Large intestine (tissue), 3 donors: ENCODE measurements around the gene DHX57. TPM values are rescaled to one million over a fixed set of nuclear protein-coding genes. Genes with fewer than 3 reads are reported as not detected.
"Not testable (repeated sequence)": the region's sequence is repeated elsewhere in the genome, so short reads cannot be mapped to it uniquely, and the experiment has no call there.

Experiments used
- DNase-seq, 2 donors: peaks; one replicate each; pipeline versions ENCODE4 v3.0.0 to v3.0.0-alpha.2; 2013
- H3K27ac ChIP-seq: one replicate; pipeline ENCODE4 v1.5.1; 2013; ENCODE audit warnings: low read length
- H3K27me3 ChIP-seq: 2 replicates; pipeline ENCODE4 v1.6.1; 2013; ENCODE audit warnings: low read length; ENCODE audit not compliant: control insufficient read depth, insufficient read depth
- H3K36me3 ChIP-seq: 2 replicates; pipeline ENCODE4 v1.6.1; 2013; ENCODE audit warnings: low read length; ENCODE audit not compliant: control insufficient read depth, insufficient read depth
- H3K4me1 ChIP-seq: one replicate; pipeline ENCODE4 v1.6.1; 2013; ENCODE audit warnings: low read length; ENCODE audit not compliant: control insufficient read depth, insufficient read depth
- H3K4me3 ChIP-seq: one replicate; pipeline ENCODE4 v1.5.1; 2013; ENCODE audit warnings: low read length
- H3K9me3 ChIP-seq: one replicate; pipeline ENCODE4 v1.6.1; 2013; ENCODE audit warnings: mild to moderate bottlenecking, low read depth, low read length, moderate library complexity; ENCODE audit not compliant: control insufficient read depth
- WGBS: methylation state at CpG from one replicate; pipeline ENCODE4 v1.1.5; 2013; ENCODE audit warnings: low lambda C conversion rate; ENCODE audit not compliant: insufficient coverage; 5-methylcytosine and 5-hydroxymethylcytosine counted together
- polyA plus RNA-seq: library from polyadenylated mRNA; unstranded; fragments of 120-200 nt; gene quantifications from one replicate; pipeline ENCODE4 v1.2.1, GENCODE V29; 2013

Gene DHX57
- polyA plus RNA-seq, 1 donor, result 15.2 TPM

DNA sequence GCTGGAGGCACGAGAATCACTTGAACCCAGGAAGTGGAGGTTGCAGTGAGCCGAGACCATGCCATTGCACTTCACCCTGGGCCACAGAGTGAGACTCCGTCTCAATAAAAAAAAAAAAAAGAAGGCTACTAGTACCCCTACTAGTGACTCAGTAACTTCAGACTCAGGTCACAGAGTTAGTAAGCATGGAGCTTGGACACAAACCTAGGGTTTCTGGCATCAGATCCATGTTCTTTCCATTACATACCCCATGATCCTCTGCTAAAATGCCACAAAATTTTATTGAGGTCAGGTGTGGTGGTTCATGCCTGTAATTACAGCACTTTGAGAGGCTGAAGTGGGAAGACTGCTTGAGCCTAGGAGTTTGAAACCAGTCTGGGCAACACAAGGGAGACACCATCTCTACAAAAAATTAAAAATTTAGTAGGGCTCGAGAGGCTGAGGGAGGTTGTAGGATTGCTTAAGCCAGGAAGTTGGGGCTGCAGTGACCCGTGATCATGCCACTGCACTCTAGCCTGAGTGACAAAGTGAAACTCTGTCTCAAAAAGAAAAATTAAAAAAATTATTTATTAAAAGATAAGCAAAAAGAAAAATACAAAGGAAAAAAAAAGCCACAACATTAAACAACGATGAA lies 45.1 kb downstream of the DHX57 start:
- Histone ChIP-seq H3K9me3 (no peaks in the 10 kb centered on the region), H3K27me3 (no peaks in the 10 kb centered on the region), H3K4me3 (no peak overlapping the region), H3K27ac (no peak overlapping the region), H3K36me3 (peaks cover 28% of the 10 kb centered on the region), H3K4me1 (no peaks in the 10 kb centered on the region)
- WGBS, result 100% methylated on average over 2 of the region's 6 CpGs
- no peak for DNase-seq

DNA sequence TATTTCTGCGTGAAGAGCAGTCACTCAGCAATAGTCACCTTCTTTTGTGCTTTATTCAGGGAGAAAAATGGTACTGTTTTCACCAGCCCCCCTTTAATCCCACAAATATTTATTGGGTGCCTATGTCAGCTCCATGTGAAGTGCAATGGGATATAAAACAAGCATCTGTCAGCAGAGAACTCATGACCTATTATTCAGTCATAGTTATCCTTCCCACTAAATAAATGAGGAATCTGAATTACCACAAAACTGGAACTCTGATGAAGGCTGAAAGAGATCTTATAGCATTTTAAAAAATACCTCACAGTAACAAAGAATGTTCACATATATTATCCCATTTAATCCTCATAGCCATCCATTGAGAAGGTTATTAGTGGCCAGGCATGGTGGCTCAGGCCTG lies 45.8 kb downstream of the DHX57 start:
- H3K27me3 ChIP-seq, result no peaks in the 10 kb centered on the region
- H3K9me3 ChIP-seq, result no peaks in the 10 kb centered on the region
- no peaks in the 10 kb centered on the region for H3K4me1 ChIP-seq
- no peak for DNase-seq
- WGBS, result no CpG with 5 or more reads among the region's 1 CpG
- peaks cover 28% of the 10 kb centered on the region for H3K36me3 ChIP-seq
- H3K4me3 ChIP-seq, result no peak overlapping the region
- no peak overlapping the region for H3K27ac ChIP-seq

DNA sequence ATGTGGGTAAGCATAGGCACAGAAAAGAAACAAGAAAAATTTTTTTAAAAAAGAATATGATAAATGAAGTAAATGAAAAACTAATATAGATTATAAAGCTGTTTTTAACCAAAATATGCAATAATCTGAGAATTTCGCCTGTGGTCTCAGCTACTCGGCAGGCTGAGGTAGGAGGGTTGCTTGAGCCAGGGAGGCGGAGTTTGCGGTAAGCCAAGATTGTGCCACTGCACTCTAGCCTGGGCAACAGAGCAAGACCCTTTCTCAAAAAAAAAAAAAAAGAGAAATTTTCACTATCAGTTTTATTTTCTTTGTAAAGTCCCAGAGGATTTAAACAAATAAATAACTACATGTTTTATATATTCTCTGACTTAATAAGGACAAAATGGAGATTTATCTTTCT lies 47.3 kb downstream of the DHX57 start:
- Histone ChIP-seq H3K36me3 (peaks cover 31% of the 10 kb centered on the region), H3K27ac (no peak overlapping the region), H3K4me3 (no peak overlapping the region), H3K4me1 (no peaks in the 10 kb centered on the region), H3K9me3 (no peaks in the 10 kb centered on the region), H3K27me3 (no peaks in the 10 kb centered on the region)
- no peak for DNase-seq
- WGBS, result no CpG with 5 or more reads among the region's 4 CpGs

DNA sequence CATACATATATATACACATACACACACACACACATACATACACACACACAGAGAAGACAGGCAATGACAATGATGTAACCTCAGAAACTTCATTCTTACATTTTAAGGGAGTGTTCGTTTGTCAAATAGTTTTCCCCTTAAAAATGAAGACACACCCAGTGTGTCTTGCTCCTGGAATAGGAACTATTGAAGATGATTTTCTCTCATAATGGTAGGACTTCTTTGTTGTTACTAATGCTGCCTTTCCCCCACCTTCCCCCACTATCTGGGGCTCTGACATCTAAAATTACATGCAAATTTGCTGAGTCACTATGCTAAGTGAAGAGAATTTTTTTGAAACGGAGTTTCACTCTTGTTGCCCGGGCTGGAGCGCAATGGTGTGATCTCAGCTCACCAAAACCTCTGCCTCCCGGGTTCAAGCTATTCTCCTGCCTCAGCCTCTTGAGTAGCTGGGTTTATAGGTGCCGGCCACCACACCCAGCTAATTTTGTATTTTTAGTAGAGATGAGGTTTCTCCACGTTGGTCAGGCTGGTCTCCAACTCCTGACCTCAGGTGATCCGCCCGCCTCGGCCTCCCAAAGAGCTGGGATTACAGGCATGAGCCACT lies 48.1 kb downstream of the DHX57 start:
- not testable (repeated sequence) for H3K27me3 ChIP-seq, H3K9me3 ChIP-seq, DNase-seq, H3K4me3 ChIP-seq, H3K27ac ChIP-seq, H3K4me1 ChIP-seq
- H3K36me3 ChIP-seq, result peaks cover 35% of the 10 kb centered on the region
- WGBS, result no CpG with 5 or more reads among the region's 10 CpGs

DNA sequence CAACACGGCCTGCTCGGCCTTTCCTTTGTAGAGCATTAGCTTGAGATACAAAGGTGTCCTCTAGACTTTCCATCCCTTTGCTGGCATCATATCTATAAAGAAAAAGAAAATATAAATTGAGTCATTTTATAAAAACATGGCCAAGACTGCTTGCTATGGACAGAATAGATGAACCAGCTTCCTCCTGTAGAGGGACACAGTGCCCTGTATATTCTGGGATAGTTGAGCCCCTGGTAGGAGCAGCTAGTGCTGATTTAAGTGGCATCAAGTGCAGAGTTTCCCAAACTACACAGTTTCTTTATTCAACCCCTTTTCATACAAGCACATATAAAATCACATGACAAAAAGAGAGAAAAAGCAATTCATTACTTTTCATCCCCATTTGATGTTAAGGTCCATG lies 49.8 kb downstream of the DHX57 start:
- H3K27ac ChIP-seq, result no peak overlapping the region
- H3K9me3 ChIP-seq, result no peaks in the 10 kb centered on the region
- H3K4me3 ChIP-seq, result no peak overlapping the region
- DNase-seq, result no peak
- no peaks in the 10 kb centered on the region for H3K27me3 ChIP-seq
- no peaks in the 10 kb centered on the region for H3K4me1 ChIP-seq
- H3K36me3 ChIP-seq, result peaks cover 36% of the 10 kb centered on the region
- no CpG with 5 or more reads among the region's 2 CpGs for WGBS

DNA sequence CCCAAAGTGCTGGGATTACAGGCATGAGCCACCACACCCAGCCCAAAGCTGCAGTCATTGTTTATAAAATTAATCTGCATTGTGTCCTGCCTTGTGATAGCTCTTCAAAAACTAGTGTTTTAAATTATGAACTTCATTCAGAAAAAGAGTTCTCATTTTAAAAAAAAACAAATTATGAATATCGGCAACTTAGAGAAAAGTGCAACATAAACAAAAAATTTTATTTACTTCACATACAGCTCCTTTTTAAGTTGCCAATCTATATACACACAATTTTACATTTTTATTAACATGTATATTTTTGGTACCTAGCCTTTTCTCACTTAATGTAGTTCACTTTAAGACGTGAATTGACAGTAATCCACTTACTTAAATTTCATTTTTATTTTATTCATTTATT lies 50.8 kb downstream of the DHX57 start:
- WGBS, result 100% methylated on average over 2 of the region's 2 CpGs
- Histone ChIP-seq H3K27me3 (no peaks in the 10 kb centered on the region), H3K27ac (no peak overlapping the region), H3K9me3 (no peaks in the 10 kb centered on the region), H3K4me1 (no peaks in the 10 kb centered on the region), H3K4me3 (no peak overlapping the region), H3K36me3 (peaks cover 32% of the 10 kb centered on the region)
- DNase-seq, result no peak

DNA sequence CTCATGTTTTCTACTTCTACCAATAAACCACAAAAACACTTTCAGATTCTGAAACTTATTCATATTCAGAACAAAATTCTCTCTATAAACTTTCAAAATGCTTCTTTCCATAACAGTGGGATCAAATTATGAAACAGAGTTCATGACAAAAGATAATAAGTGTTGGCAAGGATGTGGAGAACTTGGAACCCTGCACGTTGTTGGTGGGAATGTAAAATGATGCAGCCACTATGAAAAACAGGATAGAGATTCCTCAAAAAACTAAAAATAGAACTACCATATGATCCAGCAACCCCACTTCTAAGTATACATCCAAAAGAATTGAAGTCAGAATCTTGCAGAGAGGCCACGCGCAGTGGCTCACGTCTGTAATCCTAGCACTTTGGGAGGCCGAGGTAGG lies 52.3 kb downstream of the DHX57 start:
- no CpG with 5 or more reads among the region's 5 CpGs for WGBS
- Histone ChIP-seq H3K4me1 (no peaks in the 10 kb centered on the region), H3K4me3 (no peak overlapping the region), H3K9me3 (no peaks in the 10 kb centered on the region), H3K27me3 (no peaks in the 10 kb centered on the region), H3K36me3 (peaks cover 35% of the 10 kb centered on the region), H3K27ac (no peak overlapping the region)
- no peak for DNase-seq

DNA sequence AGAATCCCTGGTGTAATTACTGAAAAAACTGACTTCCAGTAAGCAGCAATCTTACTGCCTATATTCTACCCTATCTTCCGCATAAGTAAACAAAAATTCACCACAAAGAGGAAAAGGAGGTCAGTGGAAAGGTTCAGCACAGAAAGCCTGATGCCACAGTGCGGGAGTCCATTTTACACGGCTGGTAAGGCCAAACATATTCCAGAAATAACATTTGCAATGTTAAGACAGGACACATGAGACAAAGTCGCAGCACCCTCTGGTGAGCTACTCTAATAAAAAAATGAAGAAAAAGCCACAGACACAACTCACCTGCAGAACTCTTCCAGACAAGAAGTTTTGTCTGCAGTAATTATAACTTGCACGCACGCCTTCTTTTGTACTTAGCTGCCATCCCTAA lies 57.2 kb downstream of the DHX57 start:
- peaks cover 42% of the 10 kb centered on the region for H3K36me3 ChIP-seq
- 50% methylated on average over 1 of the region's 6 CpGs for WGBS
- H3K4me1 ChIP-seq, result no peaks in the 10 kb centered on the region
- DNase-seq, result peak; percentile 5 to 14
- H3K4me3 ChIP-seq, result no peak overlapping the region
- H3K9me3 ChIP-seq, result no peaks in the 10 kb centered on the region
- H3K27me3 ChIP-seq, result no peaks in the 10 kb centered on the region
- H3K27ac ChIP-seq, result no peak overlapping the region

DNA sequence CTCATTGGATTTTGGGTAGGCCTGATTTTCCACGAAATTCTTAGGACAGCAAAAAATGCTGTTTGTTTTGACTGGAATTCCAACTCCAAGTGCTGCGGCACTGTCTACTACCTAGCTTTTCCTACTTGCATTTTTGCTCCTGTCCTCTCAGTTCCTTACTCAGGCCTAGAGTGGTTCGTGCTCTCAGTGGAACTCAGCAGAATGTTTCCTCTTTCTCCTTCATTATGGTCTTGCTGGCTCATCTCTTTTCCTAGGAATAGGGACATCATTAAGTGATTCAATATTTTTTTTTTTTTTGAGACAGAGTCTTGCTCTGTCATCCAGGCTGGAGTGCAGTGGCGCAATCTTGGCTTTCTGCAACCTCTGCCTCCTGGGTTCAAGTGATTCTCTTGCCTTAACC lies 59.8 kb downstream of the DHX57 start:
- no peak for DNase-seq
- H3K9me3 ChIP-seq, result no peaks in the 10 kb centered on the region
- peaks cover 43% of the 10 kb centered on the region for H3K36me3 ChIP-seq
- no peaks in the 10 kb centered on the region for H3K27me3 ChIP-seq
- H3K4me1 ChIP-seq, result no peaks in the 10 kb centered on the region
- no peak overlapping the region for H3K4me3 ChIP-seq
- no peak overlapping the region for H3K27ac ChIP-seq
- no CpG with 5 or more reads among the region's 4 CpGs for WGBS

DNA sequence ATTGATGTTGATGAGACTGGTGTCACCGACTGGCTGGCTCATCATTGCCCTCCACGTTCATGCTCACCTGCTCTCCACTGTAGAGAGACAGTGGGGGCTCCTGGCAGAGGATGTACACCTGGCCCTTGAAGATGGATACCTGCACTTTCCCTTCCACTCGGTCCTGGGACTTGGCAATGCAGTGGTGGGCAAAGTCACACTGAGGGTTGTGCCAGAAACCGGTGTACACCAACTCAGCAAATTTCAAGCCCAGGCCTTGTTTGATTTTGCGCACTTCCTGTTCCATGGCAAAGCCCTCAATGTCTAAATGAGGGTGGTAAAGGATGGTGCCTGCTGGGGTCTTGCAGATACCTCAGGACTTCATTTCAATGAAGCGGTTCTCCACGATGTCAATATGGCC lies 65.2 kb downstream of the DHX57 start:
- DNase-seq, result no peak
- no peaks in the 10 kb centered on the region for H3K9me3 ChIP-seq
- H3K4me3 ChIP-seq, result no peak overlapping the region
- H3K27ac ChIP-seq, result no peak overlapping the region
- H3K36me3 ChIP-seq, result peaks cover 39% of the 10 kb centered on the region
- H3K27me3 ChIP-seq, result no peaks in the 10 kb centered on the region
- WGBS, result no CpG with 5 or more reads among the region's 7 CpGs
- H3K4me1 ChIP-seq, result no peaks in the 10 kb centered on the region

DNA sequence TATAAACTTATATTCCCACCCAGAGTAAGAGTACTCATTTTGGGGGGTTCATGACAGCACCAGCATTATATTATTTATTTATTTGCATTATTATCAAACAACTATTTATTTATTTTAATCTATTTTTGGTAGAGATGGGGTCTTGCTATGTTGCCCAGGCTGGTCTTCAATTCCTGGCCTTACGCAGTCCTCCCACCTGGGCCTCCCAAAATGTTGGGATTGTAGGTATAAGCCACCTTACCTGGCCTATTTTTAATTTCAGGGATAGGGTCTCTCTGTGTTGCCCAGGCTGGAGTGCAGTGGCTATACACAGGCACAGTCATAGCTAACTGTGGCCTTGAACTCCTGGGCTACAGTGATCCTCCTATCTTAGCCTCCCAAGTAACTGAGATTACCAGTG lies 67.1 kb downstream of the DHX57 start:
- no peaks in the 10 kb centered on the region for H3K4me1 ChIP-seq
- no peak overlapping the region for H3K27ac ChIP-seq
- DNase-seq, result no peak
- no CpG with 5 or more reads among the region's 1 CpG for WGBS
- peaks cover 43% of the 10 kb centered on the region for H3K36me3 ChIP-seq
- no peaks in the 10 kb centered on the region for H3K27me3 ChIP-seq
- H3K4me3 ChIP-seq, result no peak overlapping the region
- no peaks in the 10 kb centered on the region for H3K9me3 ChIP-seq
